ENCODE data around the gene HORMAD1. TPM values are rescaled to one million over a fixed set of nuclear protein-coding genes. Genes with fewer than 3 reads are reported as not detected.

Gene HORMAD1
- total RNA-seq, 1 experiment from 2014 or later, result not detected

DNA sequence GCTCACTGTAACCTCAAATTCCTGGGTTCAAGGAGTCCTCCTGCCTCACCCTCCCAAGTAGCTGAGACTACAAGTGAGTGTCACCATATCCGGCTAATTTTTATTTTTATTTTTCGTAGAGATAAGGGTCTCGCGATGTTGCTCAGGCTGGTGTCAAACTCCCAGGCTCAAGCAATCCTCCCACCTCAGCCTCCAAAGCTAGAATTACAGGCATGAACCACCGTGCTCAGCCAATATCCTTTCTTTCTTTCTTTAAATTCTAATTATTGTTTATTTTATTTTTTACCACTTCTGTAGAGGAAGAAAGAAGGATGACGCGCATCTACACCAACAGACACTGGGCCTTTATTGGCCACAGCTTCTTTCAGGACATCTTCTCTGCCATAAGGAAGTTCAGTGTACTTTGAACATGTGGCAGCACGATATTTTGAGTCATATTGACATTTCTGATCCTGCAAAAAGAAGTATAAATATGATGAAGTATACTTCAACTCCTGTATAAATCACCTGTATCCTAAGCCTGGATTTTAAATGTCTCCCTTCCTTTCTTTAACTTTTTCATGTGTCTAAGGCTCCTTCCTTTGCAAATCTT lies 29.1 kb upstream of the HORMAD1 start:
- Histone ChIP-seq H3K27me3 (replicated peaks; ENCODE audit: insufficient read depth, low read depth, low read length, poor library complexity) (no peaks in the 10 kb centered on the region), H3K36me3 (ENCODE audit: insufficient read depth, low read length, poor library complexity, severe bottlenecking) (no peaks in the 10 kb centered on the region), H3K4me3 (ENCODE audit: low read depth, low read length, poor library complexity, severe bottlenecking) (no peak overlapping the region), H3K4me1 (ENCODE audit: insufficient read depth, low read length, poor library complexity, severe bottlenecking) (peaks cover 5% of the 10 kb centered on the region), H3K27ac (ENCODE audit: low read depth, low read length, poor library complexity, severe bottlenecking) (no peak overlapping the region), H3K9me3 (ENCODE audit: low read depth, low read length, poor library complexity, severe bottlenecking) (no peaks in the 10 kb centered on the region)
- intact Hi-C loops (cut with micrococcal nuclease; ENCODE audit: unreplicated experiment), result no loop called here
- DNase-seq (ENCODE audit: low spot score), result no peak
- BruUV-seq (replicated peaks), result no TSS peak
- CTCF ChIA-PET, result no interaction called here
- TF ChIP-seq EZH2 (IDR thresholded peaks at IDR 0.05; ENCODE audit: borderline replicate concordance, low read depth, low read length, poor library complexity, severe bottlenecking), result no peak
- TF ChIP-seq, protein P1, sequence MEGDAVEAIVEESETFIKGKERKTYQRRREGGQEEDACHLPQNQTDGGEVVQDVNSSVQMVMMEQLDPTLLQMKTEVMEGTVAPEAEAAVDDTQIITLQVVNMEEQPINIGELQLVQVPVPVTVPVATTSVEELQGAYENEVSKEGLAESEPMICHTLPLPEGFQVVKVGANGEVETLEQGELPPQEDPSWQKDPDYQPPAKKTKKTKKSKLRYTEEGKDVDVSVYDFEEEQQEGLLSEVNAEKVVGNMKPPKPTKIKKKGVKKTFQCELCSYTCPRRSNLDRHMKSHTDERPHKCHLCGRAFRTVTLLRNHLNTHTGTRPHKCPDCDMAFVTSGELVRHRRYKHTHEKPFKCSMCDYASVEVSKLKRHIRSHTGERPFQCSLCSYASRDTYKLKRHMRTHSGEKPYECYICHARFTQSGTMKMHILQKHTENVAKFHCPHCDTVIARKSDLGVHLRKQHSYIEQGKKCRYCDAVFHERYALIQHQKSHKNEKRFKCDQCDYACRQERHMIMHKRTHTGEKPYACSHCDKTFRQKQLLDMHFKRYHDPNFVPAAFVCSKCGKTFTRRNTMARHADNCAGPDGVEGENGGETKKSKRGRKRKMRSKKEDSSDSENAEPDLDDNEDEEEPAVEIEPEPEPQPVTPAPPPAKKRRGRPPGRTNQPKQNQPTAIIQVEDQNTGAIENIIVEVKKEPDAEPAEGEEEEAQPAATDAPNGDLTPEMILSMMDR (conservative IDR thresholded peaks at IDR 0.05; ENCODE audit: low read depth, low read length), result no peak
- POLR2A ChIA-PET (ENCODE audit: low non-redundant PET), result no interaction called here

DNA sequence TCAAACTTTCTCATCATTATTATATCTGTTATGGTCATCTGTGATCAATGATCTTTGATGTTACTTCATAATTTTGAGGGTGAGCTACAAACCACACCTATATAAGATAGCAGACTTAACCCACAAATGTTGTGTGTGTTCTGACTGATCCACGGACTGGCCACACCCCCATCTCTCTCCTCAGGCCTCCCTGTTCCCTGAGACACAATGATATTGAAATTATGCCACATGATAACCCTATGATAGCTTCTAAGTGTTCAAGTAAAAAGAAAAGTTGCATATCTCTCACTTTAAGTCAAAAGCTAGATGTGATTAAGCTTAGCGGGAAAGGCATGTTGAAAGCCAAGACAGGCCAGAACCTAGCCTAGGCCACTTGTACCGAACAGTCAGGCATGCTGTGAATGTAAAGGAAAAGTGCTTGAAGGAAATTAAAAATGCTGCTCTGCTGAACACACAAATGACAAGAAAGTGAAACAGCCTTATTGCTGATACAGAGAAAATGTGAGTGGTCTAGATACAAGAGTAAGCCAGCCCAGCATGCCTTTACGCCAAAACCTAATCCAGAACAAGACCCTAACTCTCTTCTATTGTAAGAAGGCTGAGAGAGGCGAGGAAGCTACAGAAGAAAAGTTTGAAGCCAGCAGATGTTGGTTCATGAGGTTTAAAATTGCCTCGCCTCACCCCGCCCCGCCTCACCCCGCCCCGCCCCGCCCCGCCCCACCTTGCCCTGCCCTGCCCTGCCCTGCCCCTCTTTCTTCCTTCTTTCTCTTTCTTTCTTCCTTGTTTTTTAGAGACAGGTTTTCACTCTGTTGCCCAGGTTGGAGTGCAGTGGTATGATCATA lies 28.4 kb upstream of the HORMAD1 start:
- H3K36me3 ChIP-seq (ENCODE audit: insufficient read depth, low read length, poor library complexity, severe bottlenecking), result no peaks in the 10 kb centered on the region
- no peak for DNase-seq (ENCODE audit: low spot score)
- no peaks in the 10 kb centered on the region for H3K27me3 ChIP-seq (replicated peaks; ENCODE audit: insufficient read depth, low read depth, low read length, poor library complexity)
- POLR2A ChIA-PET (ENCODE audit: low non-redundant PET), result no interaction called here
- CTCF ChIA-PET, result no interaction called here
- H3K4me3 ChIP-seq (ENCODE audit: low read depth, low read length, poor library complexity, severe bottlenecking), result no peak overlapping the region
- no TSS peak for BruUV-seq (replicated peaks)
- TF ChIP-seq, protein P1 (conservative IDR thresholded peaks at IDR 0.05; ENCODE audit: low read depth, low read length), result no peak
- no peak for TF ChIP-seq EZH2 (IDR thresholded peaks at IDR 0.05; ENCODE audit: borderline replicate concordance, low read depth, low read length, poor library complexity, severe bottlenecking)
- intact Hi-C loops (cut with micrococcal nuclease; ENCODE audit: unreplicated experiment), result no loop called here
- no peak overlapping the region for H3K27ac ChIP-seq (ENCODE audit: low read depth, low read length, poor library complexity, severe bottlenecking)
- H3K4me1 ChIP-seq (ENCODE audit: insufficient read depth, low read length, poor library complexity, severe bottlenecking), result peaks cover 5% of the 10 kb centered on the region
- no peaks in the 10 kb centered on the region for H3K9me3 ChIP-seq (ENCODE audit: low read depth, low read length, poor library complexity, severe bottlenecking)

DNA sequence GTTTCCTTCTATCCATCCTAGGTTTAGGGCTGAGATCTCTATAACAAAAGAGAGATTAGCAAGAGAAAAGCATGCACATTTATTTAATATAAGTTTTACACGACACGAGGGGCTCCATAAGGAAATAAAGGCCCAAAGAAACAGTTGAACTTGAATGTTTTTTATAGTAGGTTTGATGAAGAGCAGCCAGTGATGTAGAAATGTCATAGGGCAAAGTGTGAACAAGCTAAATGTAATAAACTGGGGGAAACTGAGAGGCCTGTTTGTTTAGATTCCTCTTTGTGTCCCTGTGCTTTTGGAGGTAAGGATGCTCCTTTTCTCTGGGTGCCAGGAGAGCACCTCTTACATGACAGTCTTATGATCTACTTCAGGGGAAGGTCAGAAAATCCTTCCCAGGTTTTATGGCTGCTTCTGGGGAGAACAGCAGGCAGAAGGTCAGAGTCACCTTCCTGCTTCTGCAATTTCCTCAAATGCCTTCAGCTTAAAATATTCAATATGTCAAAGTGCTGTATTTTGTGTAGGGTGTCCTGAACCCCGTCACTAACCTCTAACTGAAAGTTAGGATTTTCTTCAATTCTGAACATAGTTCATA lies 9.5 kb upstream of the HORMAD1 start:
- no peaks in the 10 kb centered on the region for H3K36me3 ChIP-seq (ENCODE audit: insufficient read depth, low read length, poor library complexity, severe bottlenecking)
- H3K27me3 ChIP-seq (replicated peaks; ENCODE audit: insufficient read depth, low read depth, low read length, poor library complexity), result no peaks in the 10 kb centered on the region
- CTCF ChIA-PET, result no interaction called here
- H3K4me1 ChIP-seq (ENCODE audit: insufficient read depth, low read length, poor library complexity, severe bottlenecking), result no peaks in the 10 kb centered on the region
- H3K4me3 ChIP-seq (ENCODE audit: low read depth, low read length, poor library complexity, severe bottlenecking), result no peak overlapping the region
- intact Hi-C loops (cut with micrococcal nuclease; ENCODE audit: unreplicated experiment), result no loop called here
- H3K9me3 ChIP-seq (ENCODE audit: low read depth, low read length, poor library complexity, severe bottlenecking), result no peaks in the 10 kb centered on the region
- H3K27ac ChIP-seq (ENCODE audit: low read depth, low read length, poor library complexity, severe bottlenecking), result no peak overlapping the region
- TF ChIP-seq EZH2 (IDR thresholded peaks at IDR 0.05; ENCODE audit: borderline replicate concordance, low read depth, low read length, poor library complexity, severe bottlenecking), result no peak
- TF ChIP-seq, protein P1 (conservative IDR thresholded peaks at IDR 0.05; ENCODE audit: low read depth, low read length), result no peak
- BruUV-seq (replicated peaks), result no TSS peak
- POLR2A ChIA-PET (ENCODE audit: low non-redundant PET), result no interaction called here
- no peak for DNase-seq (ENCODE audit: low spot score)
